ENCODE results near the gene GARIN5B.

Gene GARIN5B

GRCh38 chr19:55345818-55346724 is 17.0 kb downstream of the GARIN5B start:
- peaks cover 21% of the 10 kb centered on the region for H3K36me3 ChIP-seq (ENCODE audit: insufficient read depth, low read length)
- H3K9ac ChIP-seq (ENCODE audit: low read length) = no peak overlapping the region
- H3K27me3 ChIP-seq (ENCODE audit: insufficient read depth, low read length) = no peaks in the 10 kb centered on the region
- no peaks in the 10 kb centered on the region for H3F3A ChIP-seq (ENCODE audit: insufficient read depth, low read length)
- no peaks in the 10 kb centered on the region for H3K9me3 ChIP-seq (ENCODE audit: low read length)
- H3K4me1 ChIP-seq (ENCODE audit: insufficient read depth, low read length, severe bottlenecking) = peaks cover 7% of the 10 kb centered on the region
- no peak overlapping the region for H2AFZ ChIP-seq (ENCODE audit: low read length)
- TF ChIP-seq CTCF (IDR thresholded peaks at IDR 0.05; ENCODE audit: low read length) (no peak), EZH2 (IDR thresholded peaks at IDR 0.05; ENCODE audit: borderline replicate concordance, low read length) (no peak)
- H4K20me1 ChIP-seq (ENCODE audit: insufficient read depth, low read length) = no peaks in the 10 kb centered on the region
- H3K4me2 ChIP-seq (ENCODE audit: low read length) = no peak overlapping the region
- H3K9me2 ChIP-seq (ENCODE audit: low read depth, low read length) = no peaks in the 10 kb centered on the region
- H3K79me2 ChIP-seq (ENCODE audit: insufficient read depth, low read length) = no peaks in the 10 kb centered on the region
- H3K4me3 ChIP-seq (ENCODE audit: low read depth, low read length, poor library complexity, severe bottlenecking) = no peak overlapping the region
- H3K27ac ChIP-seq (ENCODE audit: low read depth, low read length, poor library complexity, severe bottlenecking) = no peak overlapping the region

- Histone ChIP-seq H3K9ac (ENCODE audit: low read length) (no peak overlapping the region), H3K36me3 (ENCODE audit: insufficient read depth, low read length) (peaks cover 21% of the 10 kb centered on the region)
- TF ChIP-seq EZH2 (IDR thresholded peaks at IDR 0.05; ENCODE audit: borderline replicate concordance, low read length) (no peak), CTCF (IDR thresholded peaks at IDR 0.05; ENCODE audit: low read length) (no peak)
Measured at GRCh38 chr19:55345101-55345817, 17.8 kb downstream of the GARIN5B start.

GRCh38 chr19:55344444-55344843 is 18.6 kb downstream of the GARIN5B start:
- H3K4me3 ChIP-seq (ENCODE audit: low read depth, low read length, poor library complexity, severe bottlenecking) = no peak overlapping the region
- H3K9me2 ChIP-seq (ENCODE audit: low read depth, low read length) = no peaks in the 10 kb centered on the region
- H3K9ac ChIP-seq (ENCODE audit: low read length) = no peak overlapping the region
- no peaks in the 10 kb centered on the region for H3F3A ChIP-seq (ENCODE audit: insufficient read depth, low read length)
- H2AFZ ChIP-seq (ENCODE audit: low read length) = no peak overlapping the region
- no peak overlapping the region for H3K4me2 ChIP-seq (ENCODE audit: low read length)
- H4K20me1 ChIP-seq (ENCODE audit: insufficient read depth, low read length) = no peaks in the 10 kb centered on the region
- no peak for TF ChIP-seq CTCF (IDR thresholded peaks at IDR 0.05; ENCODE audit: low read length)
- TF ChIP-seq EZH2 (IDR thresholded peaks at IDR 0.05; ENCODE audit: borderline replicate concordance, low read length) = no peak
- H3K9me3 ChIP-seq (ENCODE audit: low read length) = no peaks in the 10 kb centered on the region
- peaks cover 21% of the 10 kb centered on the region for H3K36me3 ChIP-seq (ENCODE audit: insufficient read depth, low read length)
- peaks cover 16% of the 10 kb centered on the region for H3K4me1 ChIP-seq (ENCODE audit: insufficient read depth, low read length, severe bottlenecking)
- no peaks in the 10 kb centered on the region for H3K79me2 ChIP-seq (ENCODE audit: insufficient read depth, low read length)
- H3K27me3 ChIP-seq (ENCODE audit: insufficient read depth, low read length) = no peaks in the 10 kb centered on the region
- no peak overlapping the region for H3K27ac ChIP-seq (ENCODE audit: low read depth, low read length, poor library complexity, severe bottlenecking)

More at GRCh38 chr19:55345101-55345817, 17.8 kb downstream of the GARIN5B start:
- H3K79me2 ChIP-seq (ENCODE audit: insufficient read depth, low read length) = no peaks in the 10 kb centered on the region
- peaks cover 15% of the 10 kb centered on the region for H3K4me1 ChIP-seq (ENCODE audit: insufficient read depth, low read length, severe bottlenecking)
- no peak overlapping the region for H3K4me3 ChIP-seq (ENCODE audit: low read depth, low read length, poor library complexity, severe bottlenecking)
- H3K27me3 ChIP-seq (ENCODE audit: insufficient read depth, low read length) = no peaks in the 10 kb centered on the region
- H2AFZ ChIP-seq (ENCODE audit: low read length) = no peak overlapping the region
- no peaks in the 10 kb centered on the region for H4K20me1 ChIP-seq (ENCODE audit: insufficient read depth, low read length)
- H3F3A ChIP-seq (ENCODE audit: insufficient read depth, low read length) = no peaks in the 10 kb centered on the region
- H3K4me2 ChIP-seq (ENCODE audit: low read length) = no peak overlapping the region
- H3K9me2 ChIP-seq (ENCODE audit: low read depth, low read length) = no peaks in the 10 kb centered on the region
- H3K9me3 ChIP-seq (ENCODE audit: low read length) = no peaks in the 10 kb centered on the region
- H3K27ac ChIP-seq (ENCODE audit: low read depth, low read length, poor library complexity, severe bottlenecking) = no peak overlapping the region
